ENCODE results near the gene ATP10A.

The ATP10A gene

GRCh38 chr15:25677719-25678499, 185.2 kb downstream of the ATP10A start:
- DNase-seq (ENCODE audit: low read depth) = no peak

- DNase-seq (ENCODE audit: low read depth) = no peak
Observed at GRCh38 chr15:25676070-25676469, 187.1 kb downstream of the ATP10A start.

GRCh38 chr15:25675396-25675795, 187.7 kb downstream of the ATP10A start:
- no peak for DNase-seq (ENCODE audit: low read depth)

GRCh38 chr15:25674913-25675312, 188.2 kb downstream of the ATP10A start:
- DNase-seq (ENCODE audit: low read depth) = no peak

GRCh38 chr15:25673972-25674371, 189.2 kb downstream of the ATP10A start:
- DNase-seq (ENCODE audit: low read depth) = no peak

GRCh38 chr15:25673351-25673750, 189.8 kb downstream of the ATP10A start:
- DNase-seq (ENCODE audit: low read depth) = no peak

GRCh38 chr15:25671132-25671531, 192.0 kb downstream of the ATP10A start:
- DNase-seq (ENCODE audit: low read depth) = no peak

- no peak for DNase-seq (ENCODE audit: low read depth)
Observed at GRCh38 chr15:25670621-25671020, 192.5 kb downstream of the ATP10A start.

GRCh38 chr15:25670025-25670554, 193.0 kb downstream of the ATP10A start:
- DNase-seq (ENCODE audit: low read depth) = no peak

- no peak for DNase-seq (ENCODE audit: low read depth)
Observed at GRCh38 chr15:25668901-25669300, 194.2 kb downstream of the ATP10A start.

- no peak for DNase-seq (ENCODE audit: low read depth)
Observed at GRCh38 chr15:25668236-25668795, 194.8 kb downstream of the ATP10A start.

GRCh38 chr15:25667829-25668228, 195.3 kb downstream of the ATP10A start:
- no peak for DNase-seq (ENCODE audit: low read depth)

- DNase-seq (ENCODE audit: low read depth) = no peak
Observed at GRCh38 chr15:25665913-25666312, 197.2 kb downstream of the ATP10A start.

- no peak for DNase-seq (ENCODE audit: low read depth)
Observed at GRCh38 chr15:25664761-25665160, 198.4 kb downstream of the ATP10A start.

- no peak for DNase-seq (ENCODE audit: low read depth)
Observed at GRCh38 chr15:25663515-25663914, 199.6 kb downstream of the ATP10A start.

GRCh38 chr15:25661898-25662297, 201.2 kb downstream of the ATP10A start:
- DNase-seq (ENCODE audit: low read depth) = no peak

GRCh38 chr15:25659251-25659650, 203.9 kb downstream of the ATP10A start:
- DNase-seq (ENCODE audit: low read depth) = no peak

GRCh38 chr15:25658560-25658959, 204.6 kb downstream of the ATP10A start:
- no peak for DNase-seq (ENCODE audit: low read depth)

GRCh38 chr15:25655207-25655948, 207.7 kb downstream of the ATP10A start:
- no peak for DNase-seq (ENCODE audit: low read depth)

- no peak for DNase-seq (ENCODE audit: low read depth)
Observed at GRCh38 chr15:25653371-25653770, 209.8 kb downstream of the ATP10A start.

GRCh38 chr15:25652704-25653103, 210.4 kb downstream of the ATP10A start:
- DNase-seq (ENCODE audit: low read depth) = no peak

GRCh38 chr15:25649390-25649789, 213.7 kb downstream of the ATP10A start:
- DNase-seq (ENCODE audit: low read depth) = no peak

GRCh38 chr15:25643120-25643519, 220.0 kb downstream of the ATP10A start:
- DNase-seq (ENCODE audit: low read depth) = no peak
